MCF 10A (cell line): ENCODE results near the gene URB2. TPM values are rescaled to one million over a fixed set of nuclear protein-coding genes. Genes with fewer than 3 reads are reported as not detected.
A peak's percentile ranks its signal among the peaks of the same experiment; 100 is the strongest.
"Not testable (repeated sequence)": the region's sequence is repeated elsewhere in the genome, so short reads cannot be mapped to it uniquely, and the experiment has no call there.

Experiments used
- BruUV-seq: library from RNA; stranded (reverse); fragments of 400-500 nt; replicated peaks from 2 replicates; lab custom pipeline; 2021; lab: Mats Ljungman, UMichigan
- CTCF ChIA-PET: fragments of 300-600 bp; sonication (Branson Sonifier 250); formaldehyde crosslinking; extraction: SDS; loops from one replicate; lab custom pipeline; 2021; ENCODE audit warnings: antibody characterized with exemption, inconsistent platforms; lab: Yijun Ruan, JAX
- POLR2A ChIA-PET: fragments of 300-600, 350-650 bp; sonication (Branson Sonifier 250); formaldehyde crosslinking; extraction: SDS; loops from one replicate; lab custom pipeline; 2020; ENCODE audit warnings: antibody characterized with exemption, inconsistent platforms; lab: Yijun Ruan, JAX
- DNase-seq: peaks from one replicate; pipeline ENCODE4 v3.0.0-alpha.2; 2018; ENCODE audit not compliant: unreplicated experiment
- H3K27ac Mint-ChIP-seq: one replicate; pipeline ENCODE4 v1.8.0; 2022; ENCODE audit warnings: mild to moderate bottlenecking, low read depth, mixed read lengths; ENCODE audit not compliant: unreplicated experiment
- H3K27me3 Mint-ChIP-seq: one replicate; pipeline ENCODE4 v1.8.0; 2022; ENCODE audit warnings: mixed read lengths; ENCODE audit not compliant: insufficient read depth, unreplicated experiment
- H3K36me3 Mint-ChIP-seq: one replicate; pipeline ENCODE4 v1.8.0; 2022; ENCODE audit warnings: mild to moderate bottlenecking, moderate library complexity, mixed read lengths; ENCODE audit not compliant: insufficient read depth, unreplicated experiment
- H3K4me1 Mint-ChIP-seq: one replicate; pipeline ENCODE4 v1.8.0; 2022; ENCODE audit warnings: mixed read lengths; ENCODE audit not compliant: insufficient read depth, unreplicated experiment
- H3K4me3 Mint-ChIP-seq: one replicate; pipeline ENCODE4 v1.8.0; 2022; ENCODE audit warnings: mild to moderate bottlenecking, moderate library complexity, mixed read lengths; ENCODE audit not compliant: unreplicated experiment
- H3K9me3 Mint-ChIP-seq: one replicate; pipeline ENCODE4 v1.8.0; 2022; ENCODE audit warnings: mixed read lengths; ENCODE audit not compliant: unreplicated experiment
- intact Hi-C: fragments of 100-400 bp; cut with micrococcal nuclease; formaldehyde crosslinking; loops from 2 replicates; pipeline ENCODE4 v1.14.1; 2022
- total RNA-seq: library from RNA; stranded (reverse); gene quantifications from 2 replicates; pipeline ENCODE4 v1.2.3, GENCODE V29; 2022
- TF ChIP-seq, protein P1 (sequence below): fragments of 200-600 bp; IDR thresholded peaks from one replicate; pipeline ENCODE4 v1.8.0; 2022; ENCODE audit warnings: antibody characterized with exemption, mild to moderate bottlenecking; ENCODE audit not compliant: unreplicated experiment

Gene URB2
- total RNA-seq, 1 experiment from 2014 or later: 35.5 TPM

DNA sequence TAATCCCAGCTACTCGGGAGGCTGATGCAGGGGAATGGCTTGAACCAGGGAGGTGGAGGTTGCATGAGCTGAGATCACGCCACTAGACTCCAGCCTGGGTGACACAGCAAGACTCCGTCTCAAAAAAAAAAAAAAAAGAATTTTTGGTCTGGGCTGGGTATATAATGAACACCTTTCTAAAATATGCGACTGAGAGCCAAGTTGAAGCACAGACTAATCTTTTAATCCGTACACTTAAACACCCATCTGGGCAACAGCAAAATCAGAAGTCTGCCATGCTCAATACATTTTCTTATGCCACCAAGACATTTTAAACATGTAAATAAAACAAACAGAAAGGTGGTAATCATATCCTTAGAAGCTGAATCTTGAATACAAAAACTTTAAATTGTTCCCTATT lies 35.9 kb upstream of the URB2 start:
- Mint-ChIP-seq H3K4me1 (no peaks in the 10 kb centered on the region), H3K9me3 (no peaks in the 10 kb centered on the region), H3K36me3 (peaks cover 41% of the 10 kb centered on the region), H3K27me3 (no peaks in the 10 kb centered on the region), H3K27ac (no peak overlapping the region), H3K4me3 (no peak overlapping the region)
- DNase-seq: no peak
- ChIA-PET CTCF (interaction anchor here (0.8 to 2.2 kb wide), 2 partner anchors 11 to 722 kb away, joined by 3 to 6 read pairs; no protein-coding TSS in a partner anchor), POLR2A (interaction anchor here (0.7 to 1.0 kb wide), 2 partner anchors 11 to 12 kb away, joined by 3 read pairs; no protein-coding TSS in a partner anchor)
- intact Hi-C loops: no loop called here
- TF ChIP-seq, protein P1, sequence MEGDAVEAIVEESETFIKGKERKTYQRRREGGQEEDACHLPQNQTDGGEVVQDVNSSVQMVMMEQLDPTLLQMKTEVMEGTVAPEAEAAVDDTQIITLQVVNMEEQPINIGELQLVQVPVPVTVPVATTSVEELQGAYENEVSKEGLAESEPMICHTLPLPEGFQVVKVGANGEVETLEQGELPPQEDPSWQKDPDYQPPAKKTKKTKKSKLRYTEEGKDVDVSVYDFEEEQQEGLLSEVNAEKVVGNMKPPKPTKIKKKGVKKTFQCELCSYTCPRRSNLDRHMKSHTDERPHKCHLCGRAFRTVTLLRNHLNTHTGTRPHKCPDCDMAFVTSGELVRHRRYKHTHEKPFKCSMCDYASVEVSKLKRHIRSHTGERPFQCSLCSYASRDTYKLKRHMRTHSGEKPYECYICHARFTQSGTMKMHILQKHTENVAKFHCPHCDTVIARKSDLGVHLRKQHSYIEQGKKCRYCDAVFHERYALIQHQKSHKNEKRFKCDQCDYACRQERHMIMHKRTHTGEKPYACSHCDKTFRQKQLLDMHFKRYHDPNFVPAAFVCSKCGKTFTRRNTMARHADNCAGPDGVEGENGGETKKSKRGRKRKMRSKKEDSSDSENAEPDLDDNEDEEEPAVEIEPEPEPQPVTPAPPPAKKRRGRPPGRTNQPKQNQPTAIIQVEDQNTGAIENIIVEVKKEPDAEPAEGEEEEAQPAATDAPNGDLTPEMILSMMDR: no peak
- BruUV-seq: no TSS peak

DNA sequence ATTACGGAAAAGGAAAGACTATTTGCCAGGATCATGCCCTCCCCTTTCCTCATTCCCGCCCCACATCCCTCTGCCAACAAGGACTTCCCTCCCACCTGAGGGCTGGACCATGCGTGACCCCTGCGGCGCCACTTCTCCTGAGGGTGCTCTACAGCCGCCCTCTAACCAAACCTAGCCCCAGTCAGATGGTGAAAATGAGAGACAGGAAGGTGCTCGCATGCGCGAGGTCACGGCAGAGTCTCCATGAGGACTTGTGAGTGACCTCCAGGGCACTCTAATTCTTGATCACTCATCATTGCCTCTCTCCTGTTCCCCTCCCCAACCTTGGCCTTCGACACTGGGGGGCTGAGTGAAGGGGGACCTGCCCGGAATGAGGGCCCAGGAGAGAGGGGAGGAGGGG lies 32.2 kb upstream of the URB2 start:
- Mint-ChIP-seq H3K27ac (no peak overlapping the region), H3K27me3 (no peaks in the 10 kb centered on the region), H3K36me3 (peaks cover 70% of the 10 kb centered on the region), H3K4me1 (peaks cover 21% of the 10 kb centered on the region), H3K4me3 (no peak overlapping the region), H3K9me3 (no peaks in the 10 kb centered on the region)
- TF ChIP-seq, protein P1: no peak
- POLR2A ChIA-PET: interaction anchor here (1.5 kb wide), 1 partner anchor 12 kb away, joined by 4 read pairs; no protein-coding TSS in a partner anchor
- CTCF ChIA-PET: interaction anchor here (0.7 kb wide), 1 partner anchor 16 kb away, joined by 3 read pairs; no protein-coding TSS in a partner anchor
- no TSS peak for BruUV-seq
- DNase-seq: no peak
- intact Hi-C loops: no loop called here

DNA sequence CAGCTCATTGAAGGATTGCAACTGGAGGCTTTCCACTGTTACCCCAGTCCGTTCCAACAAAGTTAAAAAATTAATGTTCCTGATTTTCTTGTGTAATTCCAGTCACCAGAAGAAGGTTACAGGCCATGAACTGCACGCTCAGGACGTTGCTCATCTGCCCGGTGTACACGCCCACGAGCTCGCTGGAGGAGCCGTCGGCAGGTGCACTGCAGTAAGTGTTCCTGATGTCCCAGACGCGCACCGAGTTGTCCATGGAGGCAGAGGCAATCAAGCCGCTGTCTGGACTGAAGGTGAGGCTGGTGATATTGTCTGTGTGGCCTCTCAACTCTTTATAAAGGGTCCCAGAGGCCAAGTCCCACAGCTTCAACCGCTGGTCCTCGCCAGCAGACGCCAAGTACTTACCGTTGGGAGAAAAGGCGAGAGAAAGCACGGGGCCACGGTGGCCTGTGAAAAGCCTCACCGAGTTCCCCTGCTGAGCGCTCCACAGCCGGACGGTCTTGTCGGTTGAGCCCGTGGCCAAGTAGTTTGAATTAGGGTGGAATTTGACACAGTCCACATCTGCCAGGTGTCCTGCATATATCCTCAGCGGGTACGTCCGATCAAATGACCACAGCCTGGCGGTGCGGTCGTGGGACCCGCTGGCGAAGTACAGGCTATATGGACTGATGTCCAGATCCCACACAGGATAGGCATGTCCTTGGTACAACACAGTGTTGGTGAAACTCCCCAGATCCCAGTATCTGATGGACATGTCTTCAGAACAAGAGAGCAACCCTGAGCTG lies 31.6 kb upstream of the URB2 start:
- BruUV-seq: TSS peak; percentile 5
- H3K27ac Mint-ChIP-seq: no peak overlapping the region
- DNase-seq: no peak
- TF ChIP-seq, protein P1: no peak
- peaks cover 27% of the 10 kb centered on the region for H3K4me1 Mint-ChIP-seq
- H3K4me3 Mint-ChIP-seq: no peak overlapping the region
- ChIA-PET POLR2A (interaction anchor here (1.5 kb wide), 1 partner anchor 12 kb away, joined by 4 read pairs; no protein-coding TSS in a partner anchor), CTCF (interaction anchor here (0.6 to 0.8 kb wide), 5 partner anchors 15 to 323 kb away, joined by 3 to 4 read pairs (median 3); partner anchors contain the start of gene RAB4A)
- no peaks in the 10 kb centered on the region for H3K9me3 Mint-ChIP-seq
- intact Hi-C loops: no loop called here
- H3K36me3 Mint-ChIP-seq: peaks cover 73% of the 10 kb centered on the region
- H3K27me3 Mint-ChIP-seq: no peaks in the 10 kb centered on the region

DNA sequence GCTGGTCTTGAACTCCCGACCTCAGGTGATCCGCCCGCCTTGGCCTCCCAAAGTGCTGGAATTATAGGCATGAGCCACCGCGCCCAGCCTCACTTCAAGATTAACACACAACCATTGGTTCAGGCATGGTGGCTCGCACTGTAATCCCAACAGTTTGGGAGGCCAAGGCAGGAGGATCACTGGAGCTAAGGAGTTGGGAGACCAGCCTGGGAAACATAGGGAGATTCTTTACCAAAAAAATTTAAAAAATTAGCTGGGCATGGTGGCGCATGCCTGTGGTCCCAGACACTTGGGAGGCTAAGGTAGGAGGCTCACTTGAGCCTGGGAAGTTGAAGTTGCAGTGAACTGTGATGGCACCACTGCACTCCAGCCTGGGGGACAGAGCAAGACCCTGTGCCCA lies 30.2 kb upstream of the URB2 start:
- intact Hi-C loops, H3K9me3 Mint-ChIP-seq, DNase-seq, H3K27me3 Mint-ChIP-seq, H3K27ac Mint-ChIP-seq, H3K4me3 Mint-ChIP-seq, BruUV-seq: not testable (repeated sequence)
- POLR2A ChIA-PET: interaction anchor here (0.6 to 3.0 kb wide), 5 partner anchors 20 to 269 kb away, joined by 3 to 16 read pairs (median 3); partner anchors contain the start of genes ABCB10, TAF5L and URB2
- peaks cover 78% of the 10 kb centered on the region for H3K36me3 Mint-ChIP-seq
- CTCF ChIA-PET: interaction anchor here (1.1 kb wide), 1 partner anchor 28 kb away, joined by 3 read pairs; no protein-coding TSS in a partner anchor
- H3K4me1 Mint-ChIP-seq: peaks cover 30% of the 10 kb centered on the region
